H1 (cell line): ENCODE results near the gene ASTN2.

Experiments used
- PHF8 ChIP-seq: fragments of 200-600 bp; sonication (generic); conservative IDR thresholded peaks from 2 replicates; pipeline ENCODE4 v1.7.1; 2012; ENCODE audit warnings: low read depth, mild to moderate bottlenecking, inconsistent platforms, low read length, moderate library complexity
- SRF ChIP-seq: IDR thresholded peaks from 2 replicates; pipeline ENCODE4 v1.6.1; 2011; ENCODE audit warnings: mild to moderate bottlenecking, low read depth, low read length, moderate library complexity

- TF ChIP-seq PHF8 (no peak), SRF (no peak)
Observed at GRCh38 chr9:116942593-116943061, 472.2 kb downstream of the ASTN2 start.
